Smooth muscle cell (in vitro differentiated cells): ENCODE data around the gene SDK1. TPM values are rescaled to one million over a fixed set of nuclear protein-coding genes. Genes with fewer than 3 reads are reported as not detected.

Experiments
- DNase-seq: peaks from one replicate; lab custom pipeline; 2025; ENCODE audit not compliant: unreplicated experiment; lab: John Stamatoyannopoulos, UW
- H2AFZ ChIP-seq: fragments of 200-600 bp; sonication (generic); 2 replicates; pipeline ENCODE4 v1.6.0; 2016; ENCODE audit warnings: antibody characterized with exemption, low read depth, mild to moderate bottlenecking
- H3F3A ChIP-seq: fragments of 200-600 bp; sonication (generic); 2 replicates; pipeline ENCODE4 v1.6.0; 2017; ENCODE audit warnings: antibody characterized with exemption, low read depth
- H3K27ac ChIP-seq: fragments of 200-600 bp; sonication (generic); 2 replicates; pipeline ENCODE4 v1.5.1; 2016; ENCODE audit warnings: low read depth, mild to moderate bottlenecking
- H3K27me3 ChIP-seq: fragments of 200-600 bp; sonication (generic); 2 replicates; pipeline ENCODE4 v1.6.1; 2016; ENCODE audit warnings: low read depth, mild to moderate bottlenecking
- H3K36me3 ChIP-seq: fragments of 200-600 bp; sonication (generic); 2 replicates; pipeline ENCODE4 v1.5.1; 2016; ENCODE audit warnings: low read depth
- H3K4me1 ChIP-seq: fragments of 200-600 bp; sonication (generic); 2 replicates; pipeline ENCODE4 v1.5.1; 2016; ENCODE audit warnings: low read depth
- H3K4me2 ChIP-seq: fragments of 200-600 bp; sonication (generic); 2 replicates; pipeline ENCODE4 v1.6.0; 2016; ENCODE audit warnings: mild to moderate bottlenecking
- H3K4me3 ChIP-seq: fragments of 200-600 bp; sonication (generic); 2 replicates; pipeline ENCODE4 v1.5.1; 2016; ENCODE audit warnings: mild to moderate bottlenecking
- H3K79me2 ChIP-seq: fragments of 200-600 bp; sonication (generic); 2 replicates; pipeline ENCODE4 v1.6.0; 2016; ENCODE audit warnings: low read depth, mild to moderate bottlenecking
- H3K9ac ChIP-seq: fragments of 200-600 bp; sonication (generic); 2 replicates; pipeline ENCODE4 v1.6.0; 2016; ENCODE audit warnings: low read depth
- H3K9me3 ChIP-seq: fragments of 200-600 bp; sonication (generic); replicated peaks from 2 replicates; pipeline ENCODE4 v1.5.1; 2016; ENCODE audit warnings: low read depth
- H4K20me1 ChIP-seq: fragments of 200-600 bp; sonication (generic); 2 replicates; pipeline ENCODE4 v1.6.0; 2016; ENCODE audit warnings: low read depth
- CTCF ChIP-seq: fragments of 200-600 bp; sonication (generic); IDR thresholded peaks from 2 replicates; pipeline ENCODE4 v1.5.1; 2017; ENCODE audit warnings: borderline replicate concordance, mild to moderate bottlenecking, antibody characterized with exemption; ENCODE audit not compliant: insufficient read depth, poor library complexity, severe bottlenecking
- WGBS: methylation state at CpG from one replicate; pipeline ENCODE4 v1.1.7; 2016; ENCODE audit warnings: low lambda C conversion rate; 5-methylcytosine and 5-hydroxymethylcytosine counted together
- polyA plus RNA-seq: library from polyadenylated mRNA; unstranded; fragments of >200 nt; fragmentation: Nextera tagmentation; extraction: Ambion mirVana; gene quantifications from 2 replicates; pipeline ENCODE4 v1.2.1, GENCODE V29; 2016
- total RNA-seq: library from RNA; depleted of rRNA; stranded (reverse); fragments of >200 nt; gene quantifications from 2 replicates; pipeline ENCODE4 v1.2.3, GENCODE V29; 2014

Gene SDK1
- total and polyA plus RNA-seq, 2 experiments from 2014 or later, result 1.1 to 2.5 TPM

GRCh38 chr7:3683546-3684539, 382.8 kb downstream of the SDK1 start:
- no peaks in the 10 kb centered on the region for H4K20me1 ChIP-seq
- no peak for DNase-seq
- H3K79me2 ChIP-seq, result no peaks in the 10 kb centered on the region
- no peak overlapping the region for H2AFZ ChIP-seq
- H3K4me1 ChIP-seq, result no peaks in the 10 kb centered on the region
- no peaks in the 10 kb centered on the region for H3K27me3 ChIP-seq
- no peak overlapping the region for H3K27ac ChIP-seq
- H3K4me3 ChIP-seq, result no peak overlapping the region
- TF ChIP-seq CTCF, result no peak
- no peaks in the 10 kb centered on the region for H3K36me3 ChIP-seq
- H3K9me3 ChIP-seq, result no peaks in the 10 kb centered on the region
- H3K9ac ChIP-seq, result no peak overlapping the region
- no peak overlapping the region for H3K4me2 ChIP-seq
- H3F3A ChIP-seq, result no peaks in the 10 kb centered on the region
- WGBS, result 92% methylated on average over 12 of the region's 12 CpGs

GRCh38 chr7:3688071-3688470, 387.0 kb downstream of the SDK1 start:
- 95% methylated on average over 2 of the region's 2 CpGs for WGBS
- no peak overlapping the region for H3K4me3 ChIP-seq
- H3K27ac ChIP-seq, result no peak overlapping the region

GRCh38 chr7:3688842-3689241, 387.8 kb downstream of the SDK1 start:
- H3K9me3 ChIP-seq, result no peaks in the 10 kb centered on the region
- H3F3A ChIP-seq, result no peaks in the 10 kb centered on the region
- no peak overlapping the region for H3K4me2 ChIP-seq
- no peak overlapping the region for H3K4me3 ChIP-seq
- H3K9ac ChIP-seq, result no peak overlapping the region
- DNase-seq, result no peak
- no peaks in the 10 kb centered on the region for H4K20me1 ChIP-seq
- H3K27me3 ChIP-seq, result no peaks in the 10 kb centered on the region
- H2AFZ ChIP-seq, result no peak overlapping the region
- WGBS, result 95% methylated on average over 3 of the region's 3 CpGs
- H3K27ac ChIP-seq, result no peak overlapping the region
- no peaks in the 10 kb centered on the region for H3K4me1 ChIP-seq
- no peak for TF ChIP-seq CTCF
- no peaks in the 10 kb centered on the region for H3K79me2 ChIP-seq
- no peaks in the 10 kb centered on the region for H3K36me3 ChIP-seq

More at GRCh38 chr7:3688071-3688470, 387.0 kb downstream of the SDK1 start:
- H3K4me1 ChIP-seq, result no peaks in the 10 kb centered on the region
- TF ChIP-seq CTCF, result no peak
- no peaks in the 10 kb centered on the region for H3K9me3 ChIP-seq
- no peaks in the 10 kb centered on the region for H4K20me1 ChIP-seq
- H3K36me3 ChIP-seq, result no peaks in the 10 kb centered on the region
- H3F3A ChIP-seq, result no peaks in the 10 kb centered on the region
- no peak for DNase-seq
- H3K9ac ChIP-seq, result no peak overlapping the region
- no peak overlapping the region for H3K4me2 ChIP-seq
- no peaks in the 10 kb centered on the region for H3K79me2 ChIP-seq
- H2AFZ ChIP-seq, result no peak overlapping the region
- H3K27me3 ChIP-seq, result no peaks in the 10 kb centered on the region
